Activated naive CD4-positive, alpha-beta T cell treated with anti-CD3 and anti-CD28 coated beads, Interleukin-2, amount 10 ng/mL, durations not matched to agents 7 days and 5 days (primary cell): Measurements from ENCODE around the gene OR2S2.

Source experiments
- CTCF ChIA-PET: fragments of 350-600 bp; sonication (Branson Sonifier 250); formaldehyde crosslinking; loops from one replicate; lab custom pipeline; 2021; ENCODE audit warnings: antibody characterized with exemption; lab: Charles Lee
- DNase-seq: peaks from one replicate; pipeline ENCODE4 v3.0.0-alpha.2; 2020
- H3K27ac Mint-ChIP-seq: one replicate; pipeline ENCODE4 v1.8.0; 2021; ENCODE audit warnings: mild to moderate bottlenecking, moderate library complexity, mixed read lengths
- H3K27me3 Mint-ChIP-seq: one replicate; pipeline ENCODE4 v1.8.0; 2021; ENCODE audit warnings: mild to moderate bottlenecking, mixed read lengths
- H3K36me3 Mint-ChIP-seq: one replicate; pipeline ENCODE4 v1.8.0; 2021; ENCODE audit warnings: mixed read lengths
- H3K4me1 Mint-ChIP-seq: one replicate; pipeline ENCODE4 v1.8.0; 2021; ENCODE audit warnings: mixed read lengths
- H3K4me3 Mint-ChIP-seq: one replicate; pipeline ENCODE4 v1.8.0; 2021; ENCODE audit warnings: mild to moderate bottlenecking, moderate library complexity, mixed read lengths
- H3K9me3 Mint-ChIP-seq: one replicate; pipeline ENCODE4 v1.8.0; 2021; ENCODE audit warnings: mixed read lengths

The OR2S2 gene

DNA sequence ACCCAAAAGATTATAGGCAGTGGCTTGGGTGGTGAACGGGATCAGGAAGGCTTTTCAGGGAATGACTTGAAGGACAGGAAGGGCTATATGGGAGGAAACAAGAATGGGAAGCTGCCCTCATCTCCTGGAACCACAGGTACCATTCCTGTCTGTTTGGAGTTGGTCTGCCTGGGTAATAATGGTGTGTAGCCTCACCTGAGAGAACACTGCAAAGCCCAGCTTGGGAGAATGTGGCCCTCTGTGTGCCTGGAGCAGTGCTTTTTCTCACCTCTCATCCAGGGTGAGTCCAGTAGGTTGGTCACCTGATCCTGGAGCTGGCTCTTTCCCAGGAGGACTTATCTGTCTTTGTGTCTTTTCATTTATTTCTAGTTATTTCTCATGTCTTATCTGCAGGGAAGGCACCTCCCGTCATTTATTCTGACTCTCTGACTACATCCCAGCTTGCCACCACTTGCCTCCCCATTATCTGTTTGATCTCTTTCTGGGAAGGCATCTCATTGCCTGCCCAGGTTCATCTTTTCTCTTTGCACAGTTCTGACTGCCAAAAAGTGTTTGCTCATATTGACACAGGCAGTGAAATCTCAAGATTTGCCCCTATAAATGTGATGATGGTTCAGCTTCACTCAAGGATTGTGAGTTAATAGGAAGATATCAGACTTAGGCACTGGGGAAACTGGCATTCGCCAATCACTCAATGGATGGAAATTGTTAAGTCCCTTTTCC lies 22.5 kb upstream of the OR2S2 start:
- Mint-ChIP-seq H3K36me3 (no peaks in the 10 kb centered on the region), H3K4me1 (peaks cover 9% of the 10 kb centered on the region), H3K4me3 (no peak overlapping the region), H3K27ac (no peak overlapping the region), H3K27me3 (peaks cover 34% of the 10 kb centered on the region), H3K9me3 (peaks cover 7% of the 10 kb centered on the region)
- DNase-seq: no peak
- CTCF ChIA-PET: interaction anchor here (1.4 kb wide), 1 partner anchor 77 kb away, joined by 3 read pairs; no protein-coding TSS in a partner anchor

DNA sequence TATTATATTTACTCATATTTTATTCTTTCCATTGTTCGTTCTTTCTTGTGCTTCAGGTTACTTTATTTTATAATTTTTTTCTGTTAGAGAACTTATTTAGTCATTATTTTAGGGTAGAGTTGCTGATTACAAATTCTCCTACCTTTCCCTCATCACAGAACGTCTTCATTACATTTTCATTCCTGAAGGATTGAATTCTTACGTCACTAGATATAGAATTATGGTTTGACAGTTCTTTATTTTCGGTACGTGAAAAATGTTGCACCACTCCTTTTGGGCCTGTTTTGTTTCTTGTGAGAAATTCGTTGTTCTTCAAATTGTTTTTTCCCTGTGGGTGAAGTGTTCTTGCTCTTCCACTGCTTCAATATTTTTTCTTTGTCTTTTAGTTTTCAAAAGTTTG lies 20.8 kb upstream of the OR2S2 start:
- CTCF ChIA-PET: no interaction called here
- Mint-ChIP-seq H3K9me3 (peaks cover 18% of the 10 kb centered on the region), H3K4me1 (peaks cover 9% of the 10 kb centered on the region), H3K27me3 (peaks cover 46% of the 10 kb centered on the region), H3K36me3 (peaks cover 5% of the 10 kb centered on the region), H3K4me3 (no peak overlapping the region), H3K27ac (no peak overlapping the region)
- DNase-seq: no peak

DNA sequence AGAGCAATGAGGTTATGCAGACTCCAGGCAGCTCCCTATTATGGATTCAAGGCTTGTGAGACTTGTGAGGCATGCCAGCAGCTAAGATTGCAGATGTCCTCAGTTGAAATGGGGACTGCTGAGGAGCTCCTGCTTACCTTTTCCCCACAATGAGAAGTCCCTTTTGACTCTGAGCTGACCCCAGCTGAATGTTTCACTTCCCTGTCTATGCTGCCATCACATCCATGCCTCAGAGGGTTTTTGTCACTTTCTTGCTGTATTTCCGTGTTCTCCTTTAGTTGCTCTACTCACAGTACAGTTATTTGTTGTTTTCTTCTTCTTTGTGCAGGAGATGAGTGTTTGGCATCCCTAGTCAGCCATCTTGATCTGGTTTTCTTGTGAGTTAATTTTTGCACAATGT lies 18.8 kb upstream of the OR2S2 start:
- Mint-ChIP-seq H3K4me3 (no peak overlapping the region), H3K4me1 (peaks cover 9% of the 10 kb centered on the region), H3K27me3 (peaks cover 59% of the 10 kb centered on the region), H3K36me3 (peaks cover 5% of the 10 kb centered on the region), H3K27ac (no peak overlapping the region), H3K9me3 (peaks cover 18% of the 10 kb centered on the region)
- no peak for DNase-seq
- CTCF ChIA-PET: interaction anchor here (1.1 kb wide), 1 partner anchor 42 kb away, joined by 3 read pairs; no protein-coding TSS in a partner anchor

DNA sequence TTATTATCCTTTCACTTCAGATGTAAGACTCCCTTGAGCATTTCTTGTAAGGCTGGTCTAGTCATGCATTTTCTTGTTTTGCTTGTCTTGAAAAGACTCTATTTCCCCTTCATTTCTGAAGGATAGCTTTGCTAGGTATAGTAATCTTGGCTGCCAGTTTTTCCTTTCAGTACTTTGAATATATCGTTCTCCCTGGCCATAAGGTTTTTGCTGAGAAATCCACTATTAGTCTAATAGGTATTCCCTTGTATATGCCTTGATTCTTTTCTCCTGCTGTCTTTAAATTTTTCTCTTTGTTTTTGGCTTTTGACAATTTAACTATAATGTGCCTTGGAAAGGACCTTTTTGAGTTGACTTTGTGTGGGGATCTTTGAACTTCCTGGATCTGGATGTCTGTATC lies 16.8 kb upstream of the OR2S2 start:
- Mint-ChIP-seq H3K9me3 (peaks cover 18% of the 10 kb centered on the region), H3K36me3 (peaks cover 5% of the 10 kb centered on the region), H3K4me1 (peaks cover 7% of the 10 kb centered on the region), H3K27me3 (peaks cover 59% of the 10 kb centered on the region), H3K27ac (no peak overlapping the region), H3K4me3 (no peak overlapping the region)
- DNase-seq: no peak
- CTCF ChIA-PET: no interaction called here

DNA sequence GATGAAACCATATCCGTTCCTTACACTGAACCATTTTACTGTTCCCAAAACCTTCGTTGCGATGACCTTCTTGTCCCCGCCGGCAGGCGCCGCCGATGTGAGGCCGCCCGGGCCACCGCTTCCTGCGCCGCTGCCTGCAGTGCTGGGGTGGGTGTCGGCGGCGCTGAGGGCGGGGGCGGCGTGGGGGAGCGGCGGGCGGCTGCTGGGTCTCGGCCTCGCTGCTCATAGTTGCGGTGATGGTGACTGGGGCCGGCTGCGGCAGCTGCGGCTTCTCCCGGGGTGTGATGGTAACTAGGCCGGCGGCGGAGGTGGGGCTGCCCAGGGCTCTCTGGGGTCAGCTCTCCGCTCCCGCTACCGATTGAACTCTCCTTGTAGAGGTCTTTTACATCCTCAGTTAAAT lies 14.1 kb upstream of the OR2S2 start:
- H3K4me3 Mint-ChIP-seq: no peak overlapping the region
- H3K27me3 Mint-ChIP-seq: peaks cover 71% of the 10 kb centered on the region
- H3K4me1 Mint-ChIP-seq: peaks cover 7% of the 10 kb centered on the region
- no peak overlapping the region for H3K27ac Mint-ChIP-seq
- H3K36me3 Mint-ChIP-seq: peaks cover 5% of the 10 kb centered on the region
- no peak for DNase-seq
- peaks cover 18% of the 10 kb centered on the region for H3K9me3 Mint-ChIP-seq
- CTCF ChIA-PET: interaction anchor here (1.3 kb wide), 1 partner anchor 11 kb away, joined by 3 read pairs; no protein-coding TSS in a partner anchor

DNA sequence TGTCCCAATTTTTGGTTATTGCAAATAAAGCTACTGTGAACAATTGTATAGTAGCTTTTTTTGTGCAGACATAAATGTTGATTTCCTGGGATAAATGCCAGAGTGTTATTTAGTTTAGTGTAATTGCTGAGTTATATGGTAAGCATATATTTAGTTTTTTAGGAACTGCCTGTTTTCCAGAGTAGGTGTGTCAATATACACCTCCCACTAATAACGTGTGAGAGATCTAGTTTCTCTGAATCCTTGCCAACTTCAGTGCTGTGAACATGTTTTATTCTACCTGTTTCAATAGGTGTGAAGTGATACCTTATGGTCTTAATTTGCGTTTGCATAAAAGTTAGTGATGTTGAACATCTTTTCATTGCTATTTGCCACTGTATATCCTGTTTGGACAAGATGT lies 9.1 kb upstream of the OR2S2 start:
- CTCF ChIA-PET: interaction anchor here (1.1 kb wide), 1 partner anchor 12 kb away, joined by 4 read pairs; no protein-coding TSS in a partner anchor
- Mint-ChIP-seq H3K27me3 (peaks cover 29% of the 10 kb centered on the region), H3K4me3 (no peak overlapping the region), H3K27ac (no peak overlapping the region), H3K36me3 (no peaks in the 10 kb centered on the region), H3K9me3 (no peaks in the 10 kb centered on the region), H3K4me1 (peaks cover 3% of the 10 kb centered on the region)
- DNase-seq: no peak

DNA sequence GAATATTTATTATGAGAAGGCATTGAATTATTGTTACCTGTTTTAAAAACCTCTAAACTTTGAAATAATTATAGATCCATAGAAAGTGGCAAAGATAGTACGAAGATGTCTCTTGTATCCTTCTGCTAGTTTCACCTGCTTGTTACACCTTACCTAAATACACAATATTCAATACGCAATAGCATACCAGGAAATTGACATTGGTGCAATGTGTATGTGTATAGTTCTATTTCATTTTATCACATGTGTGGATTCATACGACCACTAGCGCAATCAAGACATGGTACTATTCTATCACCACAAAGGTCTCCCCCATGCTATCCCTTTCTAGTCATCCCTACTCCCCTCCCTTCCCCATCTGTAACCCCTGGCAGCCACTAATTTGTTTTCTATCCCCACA lies 8.5 kb upstream of the OR2S2 start:
- Mint-ChIP-seq H3K4me3 (no peak overlapping the region), H3K27me3 (peaks cover 22% of the 10 kb centered on the region)
- CTCF ChIA-PET: interaction anchor here (1.1 kb wide), 1 partner anchor 12 kb away, joined by 4 read pairs; no protein-coding TSS in a partner anchor

DNA sequence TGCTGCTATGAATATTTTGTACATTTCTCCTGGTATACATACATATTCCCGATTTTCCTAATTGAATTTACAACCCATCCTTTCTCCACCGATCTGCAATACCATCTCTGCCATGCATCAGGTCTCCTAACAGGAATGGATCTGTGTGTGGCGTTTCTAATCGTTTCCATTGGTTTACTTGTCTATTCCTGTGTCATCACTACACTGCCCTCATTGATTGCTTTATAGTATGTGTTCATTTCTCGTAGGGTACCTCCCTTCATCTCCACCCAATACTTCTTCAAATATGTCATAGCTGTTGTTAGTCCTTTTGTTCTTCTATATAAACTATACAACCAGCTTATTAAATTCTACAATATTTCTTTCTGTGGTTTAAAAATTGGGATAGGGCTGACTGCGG lies 7.1 kb upstream of the OR2S2 start:
- CTCF ChIA-PET: no interaction called here
- no peaks in the 10 kb centered on the region for H3K9me3 Mint-ChIP-seq
- DNase-seq: no peak
- no peaks in the 10 kb centered on the region for H3K4me1 Mint-ChIP-seq
- H3K36me3 Mint-ChIP-seq: no peaks in the 10 kb centered on the region
- peaks cover 24% of the 10 kb centered on the region for H3K27me3 Mint-ChIP-seq
- H3K27ac Mint-ChIP-seq: no peak overlapping the region
- no peak overlapping the region for H3K4me3 Mint-ChIP-seq

More for the DNA sequence above, 8.5 kb upstream of the OR2S2 start:
- H3K4me1 Mint-ChIP-seq: no peaks in the 10 kb centered on the region
- no peak for DNase-seq
- no peak overlapping the region for H3K27ac Mint-ChIP-seq
- H3K36me3 Mint-ChIP-seq: no peaks in the 10 kb centered on the region
- no peaks in the 10 kb centered on the region for H3K9me3 Mint-ChIP-seq

DNA sequence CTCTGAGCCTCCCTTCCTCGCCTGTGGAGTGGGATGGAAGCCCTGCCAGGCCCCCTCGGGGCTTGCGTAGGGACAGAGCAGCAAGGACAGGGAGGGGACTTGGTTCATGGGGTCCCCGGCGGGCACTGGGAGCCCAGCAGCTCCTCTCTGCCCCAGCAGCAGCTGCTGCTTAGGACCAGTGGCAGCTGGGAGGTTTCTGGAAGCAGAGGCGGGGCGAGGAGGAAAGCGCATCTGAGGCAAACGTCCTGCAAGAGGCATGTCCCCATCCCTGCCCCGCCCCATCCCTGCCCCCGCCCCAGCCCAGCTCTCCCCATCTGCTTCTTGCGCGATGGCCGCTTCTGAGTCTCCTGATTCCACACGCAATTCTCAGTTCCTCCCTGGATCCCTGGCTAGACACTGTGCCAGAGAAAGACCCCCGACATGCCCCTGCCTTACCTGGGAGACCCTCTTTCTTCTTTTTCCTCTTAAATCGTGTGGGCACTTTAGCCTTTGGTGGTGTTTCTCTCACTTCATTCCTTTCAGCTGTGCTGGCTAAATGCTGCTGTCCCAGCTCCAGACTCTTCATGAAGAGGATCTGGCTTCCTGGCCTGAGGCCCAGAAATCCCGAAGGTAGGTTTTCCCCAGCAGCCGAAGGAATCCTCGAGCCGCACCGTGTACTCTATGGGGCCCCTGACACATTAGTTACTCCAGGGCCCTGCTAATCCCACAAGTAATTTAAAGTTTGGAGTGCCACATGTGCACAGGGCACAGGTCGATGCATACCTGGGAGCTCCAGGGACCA lies 4.4 kb upstream of the OR2S2 start:
- Mint-ChIP-seq H3K27me3 (peaks cover 22% of the 10 kb centered on the region), H3K36me3 (no peaks in the 10 kb centered on the region), H3K27ac (no peak overlapping the region), H3K4me3 (no peak overlapping the region), H3K4me1 (no peaks in the 10 kb centered on the region), H3K9me3 (no peaks in the 10 kb centered on the region)
- DNase-seq: no peak
- CTCF ChIA-PET: interaction anchor here (1.1 to 8.3 kb wide), 3 partner anchors 46 to 61 kb away, joined by 3 to 99 read pairs (median 3); no protein-coding TSS in a partner anchor

DNA sequence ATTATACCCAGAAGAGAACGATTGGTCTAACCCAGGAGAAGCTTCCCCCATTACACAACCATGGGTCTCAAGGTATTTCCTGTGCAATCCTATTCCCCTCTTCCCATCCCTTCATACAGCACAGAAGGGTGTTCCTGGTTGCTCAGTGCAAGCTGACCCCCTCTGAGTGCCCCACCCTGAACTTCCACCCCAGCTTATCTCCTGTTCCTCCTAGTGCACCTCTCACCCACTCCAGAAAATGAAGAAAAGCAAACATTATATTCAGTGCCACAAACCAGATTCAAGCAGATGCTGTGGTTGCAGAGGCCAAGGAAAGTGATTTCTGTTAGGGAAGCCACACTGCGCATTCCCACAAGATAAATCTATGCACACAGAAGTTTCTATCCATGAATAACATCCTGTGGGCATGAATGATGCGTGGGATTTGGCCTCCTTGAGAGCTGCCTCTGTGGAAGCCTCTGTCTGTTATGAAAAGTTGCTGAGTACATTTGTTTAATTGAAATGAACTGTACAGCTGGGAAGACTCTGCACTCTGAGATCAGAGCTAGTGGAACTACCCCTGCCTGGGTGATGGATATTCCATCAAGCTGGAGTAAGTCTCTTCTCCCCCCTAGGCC lies 2.2 kb upstream of the OR2S2 start:
- H3K9me3 Mint-ChIP-seq: no peaks in the 10 kb centered on the region
- H3K4me1 Mint-ChIP-seq: no peaks in the 10 kb centered on the region
- no peak overlapping the region for H3K4me3 Mint-ChIP-seq
- CTCF ChIA-PET: interaction anchor here (0.6 to 8.3 kb wide), 5 partner anchors 14 to 64 kb away, joined by 3 to 99 read pairs (median 4); no protein-coding TSS in a partner anchor
- no peak for DNase-seq
- peaks cover 27% of the 10 kb centered on the region for H3K27me3 Mint-ChIP-seq
- no peak overlapping the region for H3K27ac Mint-ChIP-seq
- no peaks in the 10 kb centered on the region for H3K36me3 Mint-ChIP-seq

DNA sequence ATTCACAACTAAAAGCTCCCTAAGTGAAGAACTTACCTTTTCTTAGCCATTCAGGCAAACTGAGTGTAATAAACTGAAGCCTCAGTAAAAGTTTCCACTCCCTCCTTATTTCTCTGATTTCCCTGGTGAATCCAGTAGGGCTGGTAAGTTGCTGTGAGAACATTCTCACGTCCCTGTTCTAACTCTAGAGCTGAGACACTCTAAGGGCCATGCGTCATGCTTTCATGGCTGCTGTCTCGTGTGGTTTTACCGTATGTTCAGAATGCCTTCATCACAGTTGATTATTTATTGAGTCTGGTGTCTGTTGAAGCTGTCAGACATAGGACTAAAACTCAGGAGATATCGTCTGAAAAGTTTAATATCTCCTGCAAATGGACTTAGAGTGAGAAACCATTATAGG lies 1.3 kb downstream of the OR2S2 start:
- Mint-ChIP-seq H3K4me1 (peaks cover 3% of the 10 kb centered on the region), H3K27ac (no peak overlapping the region), H3K9me3 (no peaks in the 10 kb centered on the region), H3K27me3 (peaks cover 37% of the 10 kb centered on the region), H3K4me3 (no peak overlapping the region), H3K36me3 (no peaks in the 10 kb centered on the region)
- CTCF ChIA-PET: interaction anchor here (0.6 to 8.3 kb wide), 6 partner anchors 37 to 843 kb away, joined by 3 to 99 read pairs (median 4); no protein-coding TSS in a partner anchor
- no peak for DNase-seq

DNA sequence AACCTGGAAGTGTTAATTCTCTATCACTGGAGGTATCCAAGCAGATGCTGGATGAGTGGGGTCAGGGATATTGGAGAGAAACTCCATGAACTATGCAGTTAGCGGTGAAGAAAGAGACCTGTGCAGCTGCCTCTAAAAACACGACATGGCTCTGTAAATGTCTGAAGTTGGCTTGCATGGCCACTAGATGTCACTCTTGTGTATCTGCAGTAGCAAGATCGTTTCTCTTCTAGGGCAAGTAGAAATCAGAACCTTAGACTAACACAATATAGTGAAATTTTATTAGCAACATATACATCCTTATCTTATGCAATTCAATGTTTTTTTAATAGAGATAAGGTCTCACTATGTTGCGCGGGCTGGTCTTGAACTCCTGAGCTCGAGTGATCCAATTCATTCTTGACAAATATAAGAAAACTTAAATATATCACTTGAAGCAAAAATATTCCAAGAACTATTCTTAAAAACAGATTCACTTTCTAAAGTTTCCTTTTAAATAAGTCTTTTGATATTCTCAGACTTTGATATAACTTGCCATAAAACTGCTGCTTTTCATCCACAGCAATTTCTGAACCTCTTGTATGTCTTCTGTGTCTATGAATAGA lies 2.9 kb downstream of the OR2S2 start:
- DNase-seq: peak; percentile 64
- H3K27me3 Mint-ChIP-seq: peaks cover 27% of the 10 kb centered on the region
- H3K4me1 Mint-ChIP-seq: peaks cover 3% of the 10 kb centered on the region
- CTCF ChIA-PET: interaction anchor here (0.6 to 8.3 kb wide), 16 partner anchors 9 to 803 kb away, joined by 3 to 99 read pairs (median 4); no protein-coding TSS in a partner anchor
- H3K9me3 Mint-ChIP-seq: no peaks in the 10 kb centered on the region
- H3K27ac Mint-ChIP-seq: no peak overlapping the region
- no peaks in the 10 kb centered on the region for H3K36me3 Mint-ChIP-seq
- no peak overlapping the region for H3K4me3 Mint-ChIP-seq

DNA sequence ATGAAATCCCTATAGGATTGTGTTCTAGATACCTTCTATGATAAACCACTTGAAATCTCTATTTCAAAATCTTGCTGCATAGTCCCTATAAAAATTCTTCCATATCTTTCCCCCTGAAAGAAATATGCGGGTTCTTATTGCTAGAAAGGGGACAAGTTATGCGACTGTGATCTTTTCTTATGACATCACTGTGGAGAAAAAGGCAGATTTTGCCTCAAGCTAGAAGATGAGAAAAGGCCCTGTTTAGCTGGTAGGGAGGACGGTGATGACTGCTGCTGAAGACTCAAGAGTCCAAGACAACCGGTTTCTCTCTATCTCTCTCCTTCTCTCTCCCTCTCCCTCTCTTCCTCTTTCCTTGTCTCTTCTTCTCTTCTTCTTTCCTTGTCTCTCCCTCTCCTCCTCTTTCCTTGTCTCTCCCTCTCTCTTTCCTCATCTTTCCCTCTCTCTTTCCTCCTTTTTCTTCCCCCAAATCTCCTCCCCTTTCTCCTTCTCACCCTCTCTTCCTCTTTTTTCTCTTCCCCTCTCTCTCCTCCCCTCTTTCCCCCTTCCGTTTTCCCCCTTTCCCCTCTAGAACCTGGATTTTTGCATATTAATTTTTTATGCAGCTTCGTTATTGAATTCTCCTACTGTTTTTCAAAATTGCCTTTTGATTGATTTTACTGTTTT lies 5.3 kb downstream of the OR2S2 start:
- Mint-ChIP-seq H3K27me3 (peaks cover 26% of the 10 kb centered on the region), H3K4me1 (peaks cover 13% of the 10 kb centered on the region), H3K27ac (no peak overlapping the region)

More for the DNA sequence above, 5.3 kb downstream of the OR2S2 start:
- Mint-ChIP-seq H3K4me3 (no peak overlapping the region), H3K36me3 (no peaks in the 10 kb centered on the region), H3K9me3 (no peaks in the 10 kb centered on the region)
- DNase-seq: no peak
- CTCF ChIA-PET: interaction anchor here (0.6 to 2.3 kb wide), 8 partner anchors 11 to 126 kb away, joined by 3 to 6 read pairs (median 4); no protein-coding TSS in a partner anchor
